Sigmoid colon (tissue), 7 donors: ENCODE measurements around the gene QRFP. TPM values are rescaled to one million over a fixed set of nuclear protein-coding genes. Genes with fewer than 3 reads are reported as not detected.

ENCODE experiments used
- DNase-seq: peaks from one replicate; pipeline ENCODE4 v3.0.0-alpha.2; 2019
- H3K27ac ChIP-seq, 4 donors: fragments of 200-600 bp; sonication (generic); one replicate each; pipeline ENCODE4 v1.5.1; 2016 to 2019; ENCODE audit warnings: mild to moderate bottlenecking in 1 of 4
- H3K27me3 ChIP-seq, 3 donors: fragments of 200-600 bp; sonication (generic); one replicate each; pipeline ENCODE4 v1.5.1; 2019; ENCODE audit warnings: mild to moderate bottlenecking in 1 of 3
- H3K36me3 ChIP-seq, 4 donors: fragments of 200-600 bp; sonication (generic); one replicate each; pipeline ENCODE4 v1.5.1; 2016 to 2019
- H3K4me1 ChIP-seq, 4 donors: fragments of 200-600 bp; sonication (generic); one replicate each; pipeline ENCODE4 v1.5.1; 2017 to 2019
- H3K4me3 ChIP-seq, 4 donors: fragments of 200-600 bp; sonication (generic); one replicate each; pipeline ENCODE4 v1.5.1; 2017 to 2019; ENCODE audit warnings: mild to moderate bottlenecking in 2 of 4, moderate library complexity in 1 of 4
- H3K9me3 ChIP-seq, 4 donors: fragments of 200-600 bp in 3 of 4; sonication (generic) in 3 of 4; one replicate each; pipeline versions ENCODE4 v1.5.1 to v1.6.1; 2013 to 2019
- EP300 ChIP-seq, 4 donors: sonication (generic); formaldehyde crosslinking; IDR thresholded peaks; one replicate each; pipeline ENCODE4 v1.6.1; 2017; ENCODE audit warnings: antibody characterized with exemption in 4 of 4
- POLR2A ChIP-seq, 2 donors: fragments of 450-650 bp; IDR thresholded peaks; one replicate each; pipeline ENCODE4 v1.6.1; 2016; ENCODE audit warnings: antibody characterized with exemption in 2 of 2, mild to moderate bottlenecking in 2 of 2, moderate library complexity in 2 of 2
- POLR2AphosphoS5 ChIP-seq, 4 donors: sonication (generic); formaldehyde crosslinking; IDR thresholded peaks; one replicate each; pipeline ENCODE4 v1.6.1; 2017; ENCODE audit warnings: antibody characterized with exemption in 4 of 4
- WGBS, 2 donors: extraction: QIAGEN DNeasy Blood & Tissue Kit; methylation state at CpG; one replicate each; pipeline ENCODE4 v1.1.7; 2013; 5-methylcytosine and 5-hydroxymethylcytosine counted together
- intact Hi-C: fragments of 100-400 bp; cut with DNase I; formaldehyde crosslinking; loops from one replicate; pipeline ENCODE4 v1.15.1; 2023
- polyA plus RNA-seq, 3 donors: library from polyadenylated mRNA; stranded (reverse); fragments of 200-250 nt; gene quantifications; one replicate each; pipeline ENCODE4 v1.2.3, GENCODE V29; 2013
- total RNA-seq, 4 donors: library from RNA; depleted of rRNA; stranded (reverse); fragments of >200 nt; gene quantifications; one replicate each; pipeline ENCODE4 v1.1.0, GENCODE V29; 2016
- TF ChIP-seq, protein P1 (sequence below), 4 experiments: fragments of 450-650 bp in 3 of 4; fragments of 200-600 bp in 1 of 4; IDR thresholded peaks; one replicate each; pipeline ENCODE4 v1.5.1; 2016 to 2019; ENCODE audit warnings: antibody characterized with exemption in 4 of 4, mild to moderate bottlenecking in 3 of 4, moderate library complexity in 2 of 4
- donor health status: healthy with polysubstance abuse.
- donor health status: Bipolar disorder and iron deficiency.
- donor health status: healthy.

QRFP gene
- total and polyA plus RNA-seq, 7 donors: 0.20 TPM; not detected in 6

- intact Hi-C loops: no loop called here
Observed at GRCh38 chr9:130898552-130898852, 1.9 kb upstream of the QRFP start.

GRCh38 chr9:130897848-130898551, 1.4 kb upstream of the QRFP start:
- peaks cover 0 to 33% (median 32%) of the 10 kb centered on the region in 4 donors for H3K4me1 ChIP-seq
- H3K4me3 ChIP-seq: no peak overlapping the region
- intact Hi-C loops: no loop called here
- peaks cover 5 to 9% (median 6%) of the 10 kb centered on the region in 4 donors for H3K36me3 ChIP-seq
- H3K27me3 ChIP-seq: peaks cover 0 to 52% (median 20%) of the 10 kb centered on the region in 3 donors
- 24 to 69% methylated on average over 29 of the region's 29 CpGs for WGBS, 2 donors
- no peak for DNase-seq
- no peaks in the 10 kb centered on the region for H3K9me3 ChIP-seq
- H3K27ac ChIP-seq: no peak overlapping the region
- TF ChIP-seq POLR2A (IDR thresholded peaks at IDR 0.05) (no peak), POLR2AphosphoS5 (IDR thresholded peaks at IDR 0.05) (peak in 1 of 4 donors; percentile 10)
- TF ChIP-seq, protein P1, sequence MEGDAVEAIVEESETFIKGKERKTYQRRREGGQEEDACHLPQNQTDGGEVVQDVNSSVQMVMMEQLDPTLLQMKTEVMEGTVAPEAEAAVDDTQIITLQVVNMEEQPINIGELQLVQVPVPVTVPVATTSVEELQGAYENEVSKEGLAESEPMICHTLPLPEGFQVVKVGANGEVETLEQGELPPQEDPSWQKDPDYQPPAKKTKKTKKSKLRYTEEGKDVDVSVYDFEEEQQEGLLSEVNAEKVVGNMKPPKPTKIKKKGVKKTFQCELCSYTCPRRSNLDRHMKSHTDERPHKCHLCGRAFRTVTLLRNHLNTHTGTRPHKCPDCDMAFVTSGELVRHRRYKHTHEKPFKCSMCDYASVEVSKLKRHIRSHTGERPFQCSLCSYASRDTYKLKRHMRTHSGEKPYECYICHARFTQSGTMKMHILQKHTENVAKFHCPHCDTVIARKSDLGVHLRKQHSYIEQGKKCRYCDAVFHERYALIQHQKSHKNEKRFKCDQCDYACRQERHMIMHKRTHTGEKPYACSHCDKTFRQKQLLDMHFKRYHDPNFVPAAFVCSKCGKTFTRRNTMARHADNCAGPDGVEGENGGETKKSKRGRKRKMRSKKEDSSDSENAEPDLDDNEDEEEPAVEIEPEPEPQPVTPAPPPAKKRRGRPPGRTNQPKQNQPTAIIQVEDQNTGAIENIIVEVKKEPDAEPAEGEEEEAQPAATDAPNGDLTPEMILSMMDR (IDR thresholded peaks at IDR 0.05): no peak

More at GRCh38 chr9:130898552-130898852, 1.9 kb upstream of the QRFP start:
- Histone ChIP-seq H3K9me3 (no peaks in the 10 kb centered on the region), H3K36me3 (peaks cover under 1 to 4% (median 1%) of the 10 kb centered on the region in 4 donors), H3K4me1 (peaks cover 0 to 29% (median 27%) of the 10 kb centered on the region in 4 donors), H3K27ac (no peak overlapping the region), H3K4me3 (no peak overlapping the region), H3K27me3 (peaks cover 0 to 57% (median 25%) of the 10 kb centered on the region in 3 donors)
- no peak for TF ChIP-seq POLR2A (IDR thresholded peaks at IDR 0.05)
- TF ChIP-seq, protein P1 (IDR thresholded peaks at IDR 0.05): no peak
- no peak for TF ChIP-seq EP300 (IDR thresholded peaks at IDR 0.05)
- no peak for TF ChIP-seq POLR2AphosphoS5 (IDR thresholded peaks at IDR 0.05)
- WGBS, 2 donors: 20 to 52% methylated on average over 4 of the region's 4 CpGs
- no peak for DNase-seq

DNA sequence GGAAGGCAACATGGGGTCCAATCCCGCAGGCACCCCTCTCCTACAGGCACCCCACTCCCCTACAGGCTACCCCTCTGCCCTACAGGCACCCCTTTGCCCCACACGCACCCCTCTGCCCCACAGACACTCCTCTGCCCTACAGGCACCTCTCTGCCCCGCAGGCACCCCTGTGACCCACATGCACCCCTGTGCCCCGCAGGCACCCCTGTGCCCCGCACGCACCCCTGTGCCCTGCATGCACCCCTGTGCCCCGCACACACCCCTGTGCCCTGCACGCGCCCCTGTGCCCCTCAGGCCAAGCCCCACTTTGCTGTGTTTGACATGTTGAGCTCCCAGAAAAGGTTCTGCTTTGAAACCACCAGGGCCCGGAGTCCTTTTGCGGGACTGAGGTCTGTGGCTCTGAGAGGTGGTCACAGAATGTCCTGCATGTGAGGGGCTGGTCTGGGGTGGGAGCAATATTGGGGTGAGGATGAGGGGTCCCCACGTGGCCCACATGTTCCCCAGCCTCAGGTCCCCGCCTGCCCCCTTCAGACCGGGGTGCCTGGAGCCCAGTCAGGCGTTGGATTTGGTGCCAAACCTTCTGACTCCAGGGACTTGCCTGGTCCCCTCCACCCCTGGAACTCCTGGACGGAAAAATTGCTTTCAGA, 616 bp upstream of the QRFP start:
- intact Hi-C loops: no loop called here
- no peak overlapping the region for H3K27ac ChIP-seq
- peaks cover 0 to 39% (median 32%) of the 10 kb centered on the region in 4 donors for H3K4me1 ChIP-seq
- H3K27me3 ChIP-seq: peaks cover 0 to 44% (median 12%) of the 10 kb centered on the region in 3 donors
- TF ChIP-seq POLR2A (IDR thresholded peaks at IDR 0.05): no peak
- TF ChIP-seq EP300 (IDR thresholded peaks at IDR 0.05): no peak
- TF ChIP-seq POLR2AphosphoS5 (IDR thresholded peaks at IDR 0.05): no peak
- TF ChIP-seq, protein P1 (IDR thresholded peaks at IDR 0.05): no peak
- 53 to 84% methylated on average over 16 of the region's 16 CpGs for WGBS, 2 donors
- no peak overlapping the region for H3K4me3 ChIP-seq
- peaks cover 7 to 16% (median 11%) of the 10 kb centered on the region in 4 donors for H3K36me3 ChIP-seq
- DNase-seq: no peak
- H3K9me3 ChIP-seq: no peaks in the 10 kb centered on the region

DNA sequence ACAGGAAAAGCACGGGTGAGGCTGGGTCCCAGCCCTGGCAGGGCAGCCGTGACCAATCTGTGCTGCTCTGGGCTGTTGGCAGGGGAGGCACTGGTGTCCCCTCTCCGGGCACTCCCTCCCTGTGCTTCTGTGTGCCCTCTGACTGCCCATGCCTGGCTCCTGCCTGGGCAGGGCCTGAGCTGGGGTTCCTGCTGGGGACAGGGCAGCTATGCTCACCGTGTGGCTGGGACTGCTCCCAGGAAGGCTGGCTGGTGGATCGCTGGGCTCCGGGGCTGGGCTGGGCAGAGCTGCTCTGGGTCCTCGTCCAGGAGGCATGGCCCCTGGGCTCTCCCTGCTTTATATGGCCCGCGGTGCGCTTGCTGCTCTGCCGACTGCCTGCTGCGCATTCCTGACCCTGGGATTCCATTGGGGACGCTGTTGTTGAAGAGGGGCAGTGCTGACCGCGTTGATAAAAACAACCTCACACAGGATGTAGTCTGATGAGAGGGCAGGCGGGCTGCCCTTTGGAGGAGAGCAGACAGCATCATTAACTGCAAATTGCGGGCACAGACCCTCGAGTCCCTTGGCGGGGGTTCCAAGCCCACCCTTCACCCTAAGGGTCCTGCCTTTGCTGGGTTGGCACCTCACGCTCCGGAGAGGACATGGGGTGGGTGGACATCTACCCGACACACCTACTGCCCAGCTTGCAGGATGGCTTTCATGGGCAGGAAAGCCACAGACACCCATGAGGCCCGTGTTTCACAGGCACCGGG, 955 bp downstream of the QRFP start:
- intact Hi-C loops: no loop called here
- Histone ChIP-seq H3K36me3 (peaks cover 12 to 32% (median 22%) of the 10 kb centered on the region in 4 donors), H3K4me3 (no peak overlapping the region), H3K27me3 (peaks cover 0 to 29% (median 8%) of the 10 kb centered on the region in 3 donors), H3K9me3 (no peaks in the 10 kb centered on the region), H3K27ac (peak overlapping the region in 2 of 4 donors; percentile 49 to 63), H3K4me1 (peaks cover 0 to 40% (median 32%) of the 10 kb centered on the region in 4 donors)
- TF ChIP-seq POLR2AphosphoS5 (IDR thresholded peaks at IDR 0.05) (peak in 1 of 4 donors; percentile 6), EP300 (IDR thresholded peaks at IDR 0.05) (no peak)
- no peak for DNase-seq
- 43 to 65% methylated on average over 24 of the region's 24 CpGs for WGBS, 2 donors

DNA sequence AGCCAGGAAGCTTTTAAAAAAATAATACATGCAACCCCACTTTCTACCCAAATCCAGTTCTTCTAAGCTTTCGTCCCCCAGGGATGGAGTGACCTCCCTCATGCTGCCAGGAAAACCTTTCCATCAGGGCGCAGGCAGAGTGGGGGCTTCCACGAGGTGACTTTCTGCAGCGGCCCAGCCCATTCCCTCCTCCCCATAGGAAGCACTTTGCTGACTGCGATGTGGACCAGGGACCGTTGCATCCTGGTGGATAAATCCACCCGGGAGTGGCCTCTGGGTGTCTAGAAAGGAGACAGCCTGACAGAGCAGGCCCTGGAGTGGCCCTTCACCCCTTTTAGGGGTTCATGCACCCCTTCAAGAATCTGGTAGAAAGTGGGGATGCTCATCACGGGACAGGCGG, 1.6 kb downstream of the QRFP start:
- peaks cover 0 to 40% (median 32%) of the 10 kb centered on the region in 4 donors for H3K4me1 ChIP-seq
- TF ChIP-seq, protein P1 (IDR thresholded peaks at IDR 0.05): no peak
- TF ChIP-seq POLR2AphosphoS5 (IDR thresholded peaks at IDR 0.05) (no peak), POLR2A (IDR thresholded peaks at IDR 0.05) (no peak), EP300 (IDR thresholded peaks at IDR 0.05) (no peak)
- WGBS, 2 donors: 69 to 77% methylated on average over 9 of the region's 9 CpGs
- peak overlapping the region in 2 of 4 donors; percentile 49 to 63 for H3K27ac ChIP-seq
- peaks cover 0 to 23% (median 8%) of the 10 kb centered on the region in 3 donors for H3K27me3 ChIP-seq
- H3K36me3 ChIP-seq: peaks cover 17 to 38% (median 28%) of the 10 kb centered on the region in 4 donors
- intact Hi-C loops: no loop called here
- no peaks in the 10 kb centered on the region for H3K9me3 ChIP-seq
- no peak for DNase-seq
- no peak overlapping the region for H3K4me3 ChIP-seq
